Measurements from ENCODE around the gene MLLT3.

MLLT3 gene

GRCh38 chr9:20623021-20623747, 885 bp upstream of the MLLT3 start:
- DNase-seq (ENCODE audit: low spot score) = peak; percentile 34
- H3K27ac ChIP-seq = peak overlapping the region; percentile 87; the same call in 1 of the 2 replicates
- POLR2A ChIA-PET (ENCODE audit: low non-redundant PET) = interaction anchor here (0.7 kb wide), 1 partner anchor 61 kb away, joined by 3 read pairs; the partner anchor contains the start of gene FOCAD
- CTCF ChIA-PET = interaction anchor here (0.6 to 1.5 kb wide), 4 partner anchors 60 to 606 kb away, joined by 3 to 5 read pairs (median 4); no protein-coding TSS in a partner anchor
- TF ChIP-seq CTCF (conservative IDR thresholded peaks at IDR 0.05; ENCODE audit: low read depth) = no peak

DNA sequence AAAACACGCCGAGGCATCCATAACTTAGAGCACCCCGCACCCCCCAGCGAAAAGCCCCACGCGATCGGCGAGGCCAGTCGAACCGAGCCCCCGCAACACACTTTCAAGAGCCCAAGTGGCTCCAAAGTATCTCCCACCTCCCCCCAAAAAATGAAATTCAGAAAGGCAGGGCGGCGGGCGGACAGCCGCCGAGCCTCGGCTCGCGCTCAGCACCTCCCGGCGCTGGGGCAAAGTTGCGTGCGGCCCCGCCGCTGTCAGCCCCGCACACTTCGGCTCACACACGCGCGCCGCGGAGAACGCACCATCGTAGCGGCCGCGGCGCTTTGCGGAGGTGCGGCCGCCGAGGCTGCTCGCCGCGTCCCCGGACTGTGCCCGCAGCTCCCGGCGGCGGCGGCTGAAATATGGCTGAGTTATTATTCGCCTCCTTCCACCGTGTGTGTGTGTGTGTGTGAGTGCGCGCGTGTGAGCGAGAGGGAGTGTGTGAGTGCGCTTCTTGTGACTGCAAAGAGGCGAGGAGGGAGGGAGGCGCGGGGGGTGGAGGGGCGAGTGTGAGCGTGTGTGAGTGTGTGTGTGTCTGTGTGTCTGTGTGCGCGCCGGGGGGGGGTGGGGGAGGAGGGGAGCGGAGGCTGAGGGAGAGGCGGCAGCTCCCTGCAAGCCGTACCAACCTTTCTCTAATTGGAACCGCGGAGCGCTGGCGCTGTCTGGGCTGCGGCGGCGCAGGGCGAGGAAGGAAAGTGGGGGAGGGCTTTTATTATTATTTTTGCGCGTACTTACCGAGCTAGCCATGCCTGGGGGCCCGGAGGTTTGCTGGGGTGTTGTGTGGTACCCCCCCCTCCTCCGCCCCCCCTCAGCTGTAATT, 599 bp downstream of the MLLT3 start:
- POLR2A ChIA-PET (ENCODE audit: low non-redundant PET) = interaction anchor here (0.7 kb wide), 1 partner anchor 180 kb away, joined by 4 read pairs; no protein-coding TSS in a partner anchor
- peak; percentile 54 for DNase-seq (ENCODE audit: low spot score)
- TF ChIP-seq CTCF (conservative IDR thresholded peaks at IDR 0.05; ENCODE audit: low read depth) = no peak
- H3K27ac ChIP-seq = peak overlapping the region; percentile 87
- CTCF ChIA-PET = interaction anchor here (0.6 to 1.5 kb wide), 6 partner anchors 9 to 489 kb away, joined by 3 to 8 read pairs (median 3); no protein-coding TSS in a partner anchor

- CTCF ChIA-PET = interaction anchor here (0.6 to 1.0 kb wide), 3 partner anchors 8 to 490 kb away, joined by 3 to 8 read pairs (median 3); no protein-coding TSS in a partner anchor
- DNase-seq (ENCODE audit: low spot score) = peak; percentile 21
- POLR2A ChIA-PET (ENCODE audit: low non-redundant PET) = interaction anchor here (0.7 kb wide), 1 partner anchor 181 kb away, joined by 4 read pairs; no protein-coding TSS in a partner anchor
- H3K27ac ChIP-seq = peak overlapping the region; percentile 87; the same call in 1 of the 2 replicates
- no peak for TF ChIP-seq CTCF (conservative IDR thresholded peaks at IDR 0.05; ENCODE audit: low read depth)
Observed at GRCh38 chr9:20620650-20621470, 1.4 kb downstream of the MLLT3 start.

DNA sequence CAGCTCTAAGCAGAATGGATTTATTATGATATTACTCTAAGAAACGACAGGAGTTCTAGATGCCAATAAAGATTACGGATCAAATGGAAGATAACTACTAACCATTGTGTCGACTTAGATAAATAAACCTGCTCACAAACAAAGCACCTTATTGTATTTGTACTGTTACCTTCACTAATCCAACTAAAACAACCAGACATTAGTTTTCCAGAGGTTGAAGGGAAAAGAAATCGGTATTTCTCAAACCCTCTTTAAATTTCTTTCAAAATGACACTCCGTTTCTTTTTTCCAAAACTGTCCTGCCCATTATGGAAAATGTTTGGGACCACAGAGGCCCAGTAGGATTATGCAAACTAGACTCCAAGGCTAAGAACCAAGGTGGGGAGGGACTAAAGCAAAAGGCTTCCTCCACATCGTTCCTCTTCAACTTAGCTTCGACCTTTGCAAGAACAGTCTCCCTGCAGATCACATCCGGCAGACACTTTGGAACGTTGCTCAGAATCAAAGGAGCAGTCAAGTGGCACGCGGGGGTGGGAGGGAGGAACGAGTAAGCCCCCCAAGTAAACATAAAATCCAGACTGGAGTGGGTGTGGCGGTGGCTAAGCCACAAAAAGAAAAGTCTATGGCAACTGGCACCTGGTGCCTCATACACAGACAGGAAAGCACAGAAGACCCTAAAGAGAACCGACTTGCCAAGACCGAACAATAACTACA, 2.7 kb downstream of the MLLT3 start:
- no peak for TF ChIP-seq CTCF (conservative IDR thresholded peaks at IDR 0.05; ENCODE audit: low read depth)
- ChIA-PET POLR2A (ENCODE audit: low non-redundant PET) (no interaction called here), CTCF (interaction anchor here (0.7 kb wide), 1 partner anchor 44 kb away, joined by 3 read pairs; no protein-coding TSS in a partner anchor)
- H3K27ac ChIP-seq = no peak overlapping the region
- DNase-seq (ENCODE audit: low spot score) = no peak

DNA sequence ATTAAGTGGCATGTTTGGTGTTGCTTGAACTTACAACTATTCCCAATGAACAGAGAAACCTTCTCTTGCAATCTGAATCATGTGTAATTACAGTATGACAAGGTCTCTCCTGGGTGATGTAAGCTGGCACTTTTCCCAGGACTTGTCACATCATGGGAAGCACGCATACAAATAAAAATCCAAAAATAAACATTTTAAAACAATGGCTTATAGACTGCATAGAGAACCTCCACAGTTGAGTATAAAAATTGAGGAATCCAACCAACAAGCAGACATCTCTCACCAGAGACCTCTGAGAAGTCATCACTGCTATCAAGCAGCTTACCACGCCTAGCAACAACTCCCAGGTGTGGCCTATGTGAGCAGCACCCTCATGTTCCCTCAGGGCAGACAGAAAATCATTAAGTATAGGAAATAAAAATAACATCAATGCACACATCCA, 3.9 kb downstream of the MLLT3 start:
- TF ChIP-seq CTCF (conservative IDR thresholded peaks at IDR 0.05; ENCODE audit: low read depth) = no peak
- DNase-seq (ENCODE audit: low spot score) = peak; percentile 54
- ChIA-PET CTCF (interaction anchor here (0.6 kb wide), 1 partner anchor 36 kb away, joined by 3 read pairs; no protein-coding TSS in a partner anchor), POLR2A (ENCODE audit: low non-redundant PET) (no interaction called here)
- no peak overlapping the region for H3K27ac ChIP-seq
